Measurements from ENCODE around the gene PTMA. TPM values are rescaled to one million over a fixed set of nuclear protein-coding genes. Genes with fewer than 3 reads are reported as not detected.

Gene PTMA
- total RNA-seq, 1 experiment from 2014 or later: 1,708 TPM

- TF ChIP-seq, protein P1, sequence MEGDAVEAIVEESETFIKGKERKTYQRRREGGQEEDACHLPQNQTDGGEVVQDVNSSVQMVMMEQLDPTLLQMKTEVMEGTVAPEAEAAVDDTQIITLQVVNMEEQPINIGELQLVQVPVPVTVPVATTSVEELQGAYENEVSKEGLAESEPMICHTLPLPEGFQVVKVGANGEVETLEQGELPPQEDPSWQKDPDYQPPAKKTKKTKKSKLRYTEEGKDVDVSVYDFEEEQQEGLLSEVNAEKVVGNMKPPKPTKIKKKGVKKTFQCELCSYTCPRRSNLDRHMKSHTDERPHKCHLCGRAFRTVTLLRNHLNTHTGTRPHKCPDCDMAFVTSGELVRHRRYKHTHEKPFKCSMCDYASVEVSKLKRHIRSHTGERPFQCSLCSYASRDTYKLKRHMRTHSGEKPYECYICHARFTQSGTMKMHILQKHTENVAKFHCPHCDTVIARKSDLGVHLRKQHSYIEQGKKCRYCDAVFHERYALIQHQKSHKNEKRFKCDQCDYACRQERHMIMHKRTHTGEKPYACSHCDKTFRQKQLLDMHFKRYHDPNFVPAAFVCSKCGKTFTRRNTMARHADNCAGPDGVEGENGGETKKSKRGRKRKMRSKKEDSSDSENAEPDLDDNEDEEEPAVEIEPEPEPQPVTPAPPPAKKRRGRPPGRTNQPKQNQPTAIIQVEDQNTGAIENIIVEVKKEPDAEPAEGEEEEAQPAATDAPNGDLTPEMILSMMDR (conservative IDR thresholded peaks at IDR 0.05; ENCODE audit: low read depth, low read length): no peak
- no peak for TF ChIP-seq EZH2 (IDR thresholded peaks at IDR 0.05; ENCODE audit: borderline replicate concordance, low read depth, low read length, poor library complexity, severe bottlenecking)
- Histone ChIP-seq H3K4me3 (ENCODE audit: low read depth, low read length, poor library complexity, severe bottlenecking) (no peak overlapping the region), H3K36me3 (ENCODE audit: insufficient read depth, low read length, poor library complexity, severe bottlenecking) (peaks cover 14% of the 10 kb centered on the region), H3K27ac (ENCODE audit: low read depth, low read length, poor library complexity, severe bottlenecking) (peak overlapping the region; percentile 68), H3K4me1 (ENCODE audit: insufficient read depth, low read length, poor library complexity, severe bottlenecking) (peaks cover 10% of the 10 kb centered on the region), H3K27me3 (replicated peaks; ENCODE audit: insufficient read depth, low read depth, low read length, poor library complexity) (no peaks in the 10 kb centered on the region), H3K9me3 (ENCODE audit: low read depth, low read length, poor library complexity, severe bottlenecking) (no peaks in the 10 kb centered on the region)
- ChIA-PET CTCF (interaction anchor here (0.6 to 0.7 kb wide), 2 partner anchors 11 to 12 kb away, joined by 4 read pairs; no protein-coding TSS in a partner anchor), POLR2A (ENCODE audit: low non-redundant PET) (interaction anchor here (1.0 kb wide), 1 partner anchor 9 kb away, joined by 4 read pairs; the partner anchor contains the start of gene PTMA)
- DNase-seq (ENCODE audit: low spot score): peak; percentile 83
- intact Hi-C loops (cut with micrococcal nuclease; ENCODE audit: unreplicated experiment): loop anchor here (5.0 kb wide), 1 partner anchor 65 kb away; the partner anchor contains the start of gene PDE6D
- BruUV-seq (replicated peaks): no TSS peak
Measured at GRCh38 chr2:231717281-231718171, 9.2 kb downstream of the PTMA start.

DNA sequence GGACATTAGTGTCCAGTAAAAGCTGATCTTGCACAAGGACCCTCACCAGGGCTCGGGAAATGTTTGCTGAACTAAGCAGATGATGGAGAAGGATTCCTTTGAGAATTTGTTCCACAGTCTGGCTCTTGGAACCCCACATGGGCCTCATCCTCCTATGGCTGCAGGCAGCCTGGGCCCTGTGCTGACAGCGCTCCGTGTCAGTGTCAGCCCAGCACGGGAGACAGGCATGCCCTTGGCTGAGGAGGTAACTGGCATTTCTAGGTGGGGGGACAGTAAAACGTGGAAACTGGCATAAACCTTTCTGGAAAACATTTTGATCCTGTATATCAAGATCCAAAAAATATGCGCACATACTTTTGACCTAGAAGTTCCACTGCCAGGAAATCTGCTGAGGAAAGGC lies 10.5 kb downstream of the PTMA start:
- Histone ChIP-seq H3K4me3 (ENCODE audit: low read depth, low read length, poor library complexity, severe bottlenecking) (no peak overlapping the region), H3K4me1 (ENCODE audit: insufficient read depth, low read length, poor library complexity, severe bottlenecking) (peaks cover 3% of the 10 kb centered on the region), H3K9me3 (ENCODE audit: low read depth, low read length, poor library complexity, severe bottlenecking) (no peaks in the 10 kb centered on the region), H3K27me3 (replicated peaks; ENCODE audit: insufficient read depth, low read depth, low read length, poor library complexity) (no peaks in the 10 kb centered on the region), H3K27ac (ENCODE audit: low read depth, low read length, poor library complexity, severe bottlenecking) (no peak overlapping the region), H3K36me3 (ENCODE audit: insufficient read depth, low read length, poor library complexity, severe bottlenecking) (peaks cover 6% of the 10 kb centered on the region)
- DNase-seq (ENCODE audit: low spot score): no peak
- no TSS peak for BruUV-seq (replicated peaks)
- ChIA-PET CTCF (no interaction called here), POLR2A (ENCODE audit: low non-redundant PET) (no interaction called here)
- intact Hi-C loops (cut with micrococcal nuclease; ENCODE audit: unreplicated experiment): loop anchor here (5.0 kb wide), 1 partner anchor 64 kb away; the partner anchor contains the start of gene PDE6D
- TF ChIP-seq EZH2 (IDR thresholded peaks at IDR 0.05; ENCODE audit: borderline replicate concordance, low read depth, low read length, poor library complexity, severe bottlenecking): no peak
- TF ChIP-seq, protein P1 (conservative IDR thresholded peaks at IDR 0.05; ENCODE audit: low read depth, low read length): no peak

DNA sequence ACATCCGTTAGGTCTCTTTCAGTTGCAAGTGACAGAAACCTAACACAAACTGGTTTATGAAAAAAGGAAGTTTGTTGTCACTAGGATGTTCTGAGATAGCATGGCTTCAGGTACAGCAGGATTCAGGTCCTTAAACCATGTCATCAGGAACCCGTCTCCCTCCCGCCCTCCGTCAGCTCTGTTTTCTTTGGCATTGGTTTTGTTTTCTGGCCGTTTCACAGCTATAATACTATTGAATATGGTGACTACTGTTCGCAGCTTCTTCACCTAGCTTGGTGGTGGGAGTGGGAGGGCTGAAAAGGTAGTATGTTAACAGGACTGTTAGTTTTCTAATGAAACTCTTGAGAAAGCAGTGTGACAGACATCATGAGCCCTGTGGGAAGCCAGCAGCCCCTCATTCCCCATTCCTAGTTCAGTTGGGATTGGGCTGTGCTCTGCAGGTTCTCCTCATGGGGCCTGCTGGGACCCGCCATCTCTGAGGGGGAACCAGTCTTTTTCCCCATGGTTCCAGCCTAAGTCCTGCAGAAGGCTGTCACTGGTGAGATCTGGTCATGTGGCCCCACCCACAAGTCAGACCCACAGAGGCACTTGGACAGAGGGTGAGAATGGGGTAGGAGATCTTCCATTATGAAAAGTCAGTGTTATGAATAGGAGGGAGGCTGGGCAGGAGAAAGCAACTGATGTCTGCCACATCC lies 12.1 kb downstream of the PTMA start:
- Histone ChIP-seq H3K4me3 (ENCODE audit: low read depth, low read length, poor library complexity, severe bottlenecking) (no peak overlapping the region), H3K27ac (ENCODE audit: low read depth, low read length, poor library complexity, severe bottlenecking) (no peak overlapping the region), H3K9me3 (ENCODE audit: low read depth, low read length, poor library complexity, severe bottlenecking) (no peaks in the 10 kb centered on the region), H3K27me3 (replicated peaks; ENCODE audit: insufficient read depth, low read depth, low read length, poor library complexity) (no peaks in the 10 kb centered on the region), H3K36me3 (ENCODE audit: insufficient read depth, low read length, poor library complexity, severe bottlenecking) (no peaks in the 10 kb centered on the region), H3K4me1 (ENCODE audit: insufficient read depth, low read length, poor library complexity, severe bottlenecking) (peaks cover 3% of the 10 kb centered on the region)
- intact Hi-C loops (cut with micrococcal nuclease; ENCODE audit: unreplicated experiment): no loop called here
- no peak for DNase-seq (ENCODE audit: low spot score)
- POLR2A ChIA-PET (ENCODE audit: low non-redundant PET): no interaction called here
- CTCF ChIA-PET: no interaction called here
- no TSS peak for BruUV-seq (replicated peaks)
- TF ChIP-seq, protein P1 (conservative IDR thresholded peaks at IDR 0.05; ENCODE audit: low read depth, low read length): no peak
- TF ChIP-seq EZH2 (IDR thresholded peaks at IDR 0.05; ENCODE audit: borderline replicate concordance, low read depth, low read length, poor library complexity, severe bottlenecking): no peak

All from A673 (cell line).